Testis (tissue), 2 donors: ENCODE data around the gene CACNA1E.

Experiments
- CTCF ChIP-seq, 3 experiments: fragments of 450-650 bp in 2 of 3; fragments of 200-600 bp in 1 of 3; sonication (generic) in 1 of 3; IDR thresholded peaks; one replicate each; pipeline ENCODE4 v1.5.1; 2016 to 2019; ENCODE audit warnings: antibody characterized with exemption in 3 of 3, mild to moderate bottlenecking in 2 of 3, moderate library complexity in 1 of 3
- POLR2A ChIP-seq: fragments of 450-650 bp; IDR thresholded peaks from one replicate; pipeline ENCODE4 v1.6.1; 2017; ENCODE audit warnings: antibody characterized with exemption, mild to moderate bottlenecking, moderate library complexity

- no peak for TF ChIP-seq POLR2A
- TF ChIP-seq CTCF (IDR thresholded peaks at IDR 0.05): no peak
These were observed 140.5 kb downstream of the CACNA1E start for GRCh38 chr1:181623850-181624249.
